H1 (cell line): ENCODE results near the gene FAM193A. TPM values are rescaled to one million over a fixed set of nuclear protein-coding genes. Genes with fewer than 3 reads are reported as not detected.

Experiments used
- ASH2L ChIP-seq: fragments of 200-600, 300-600 bp; sonication (generic); IDR thresholded peaks from one replicate; pipeline ENCODE4 v1.7.1; 2017; ENCODE audit warnings: low read length
- ATF2 ChIP-seq: IDR thresholded peaks from 2 replicates; pipeline ENCODE4 v1.6.1; 2012; ENCODE audit warnings: low read length, inconsistent platforms
- CEBPB ChIP-seq: IDR thresholded peaks from 2 replicates; pipeline ENCODE4 v1.6.1; 2012; ENCODE audit warnings: low read depth, low read length
- CHD7 ChIP-seq: fragments of 300-600 bp; sonication (generic); IDR thresholded peaks from 2 replicates; pipeline ENCODE4 v1.7.1; 2012; ENCODE audit warnings: low read length, moderate library complexity, mild to moderate bottlenecking, inconsistent platforms; ENCODE audit not compliant: insufficient replicate concordance
- RFX5 ChIP-seq: IDR thresholded peaks from 2 replicates; pipeline ENCODE4 v1.6.1; 2011; ENCODE audit warnings: low read depth, low read length, improper control_type of control experiment, borderline replicate concordance
- RNF2 ChIP-seq: fragments of 200-900, 300-1000 bp; sonication (generic); IDR thresholded peaks from 2 replicates; pipeline ENCODE4 v1.7.1; 2016; ENCODE audit warnings: borderline replicate concordance, low read depth, mild to moderate bottlenecking, antibody characterized with exemption, low read length; ENCODE audit not compliant: poor library complexity, severe bottlenecking; ENCODE audit errors: missing control alignments
- TEAD4 ChIP-seq: IDR thresholded peaks from 2 replicates; pipeline ENCODE4 v1.6.1; 2012; ENCODE audit warnings: low read depth, low read length, inconsistent platforms, mixed read lengths
- polyA plus RNA-seq, 7 experiments: library from polyadenylated mRNA; depleted of rRNA in 3 of 7; stranded (reverse) in 5 of 7; unstranded in 2 of 7; fragments of >200 nt in 5 of 7; fragments of 200-250 nt in 2 of 7; gene quantifications; 1 replicate in 5 of 7; 2 replicates in 1 of 7; 4 replicates in 1 of 7; pipeline versions ENCODE4 v1.2.1 to v1.2.3, GENCODE V29; 2011 to 2013; ENCODE audit warnings: missing spikeins in 2 of 7, mixed read lengths in 2 of 7
- total RNA-seq: library from RNA; stranded (reverse); fragmentation: NEBNext Ultra II Directional; extraction: Animal tissue kit (Norgen Biotek cat#: 25700); gene quantifications from 2 replicates; pipeline ENCODE4 v1.2.1, GENCODE V29; 2021

FAM193A gene
- total and polyA plus RNA-seq, 2 of the 8 experiments (the other 6 are each of a cell fraction or from before 2014, with no cell fraction given) = 8.7 to 26.2 TPM

- TF ChIP-seq CHD7 (no peak), CEBPB (no peak), TEAD4 (no peak), ATF2 (no peak), RFX5 (no peak), ASH2L (no peak), RNF2 (no peak)
These were observed 207.3 kb downstream of the FAM193A start (continued) for GRCh38 chr4:2743518-2744445.
